GM18867 (cell line): ENCODE measurements around the gene ARL6IP6.

Source experiments
- ATAC-seq: cut with Tn5 transposase; IDR thresholded peaks from one replicate; pipeline ENCODE4 v1.9.1; 2021; ENCODE audit warnings: mild to moderate bottlenecking, moderate library complexity; ENCODE audit not compliant: unreplicated experiment

The ARL6IP6 gene

GRCh38 chr2:152792974-152793373 lies 74.6 kb downstream of the ARL6IP6 start:
- ATAC-seq = no peak

- no peak for ATAC-seq
These were observed 78.5 kb downstream of the ARL6IP6 start for GRCh38 chr2:152796941-152797340.

- no peak for ATAC-seq
These were observed 86.4 kb downstream of the ARL6IP6 start for GRCh38 chr2:152804687-152805408.

- ATAC-seq = no peak
These were observed 93.5 kb downstream of the ARL6IP6 start for GRCh38 chr2:152811916-152812315.
